OCI-LY1 (cell line): ENCODE results near the gene HES5.

Source experiments
- H2AFZ ChIP-seq: fragments of 200-600 bp; sonication (generic), shearing (Covaris generic); 2 replicates; pipeline ENCODE4 v1.6.0; 2014; ENCODE audit warnings: antibody characterized with exemption, mild to moderate bottlenecking, low read length
- H3F3A ChIP-seq: fragments of 200-600 bp; sonication (generic), shearing (Covaris generic); 2 replicates; pipeline ENCODE4 v1.6.0; 2014; ENCODE audit warnings: mild to moderate bottlenecking, antibody characterized with exemption, low read length, moderate library complexity; ENCODE audit not compliant: insufficient read depth
- H3K27ac ChIP-seq: fragments of 200-600 bp; sonication (generic); 2 replicates; pipeline ENCODE4 v1.5.1; 2014; ENCODE audit warnings: low read length, mixed run types, mild to moderate bottlenecking, low read depth; ENCODE audit not compliant: poor library complexity, severe bottlenecking
- H3K27me3 ChIP-seq: fragments of 200-600 bp; sonication (generic); 2 replicates; pipeline ENCODE4 v1.6.0; 2014; ENCODE audit warnings: antibody characterized with exemption, mild to moderate bottlenecking, low read length, moderate library complexity; ENCODE audit not compliant: insufficient read depth
- H3K36me3 ChIP-seq: fragments of 200-600 bp; sonication (generic); 2 replicates; pipeline ENCODE4 v1.6.1; 2014; ENCODE audit warnings: mild to moderate bottlenecking, antibody characterized with exemption, low read length, moderate library complexity, mixed read lengths; ENCODE audit not compliant: insufficient read depth
- H3K4me1 ChIP-seq: fragments of 200-600 bp; sonication (generic); 2 replicates; pipeline ENCODE4 v1.5.1; 2014; ENCODE audit warnings: mild to moderate bottlenecking, low read length, moderate library complexity; ENCODE audit not compliant: insufficient read depth, severe bottlenecking
- H3K4me2 ChIP-seq: fragments of 200-600 bp; sonication (generic), shearing (Covaris generic); 2 replicates; pipeline ENCODE4 v1.6.1; 2014; ENCODE audit warnings: low read length
- H3K4me3 ChIP-seq: fragments of 200-600 bp; sonication (generic); 2 replicates; pipeline ENCODE4 v1.5.1; 2014; ENCODE audit warnings: low read length, low read depth, mild to moderate bottlenecking, mixed read lengths; ENCODE audit not compliant: poor library complexity, severe bottlenecking
- H3K79me2 ChIP-seq: fragments of 200-600 bp; shearing (Covaris generic); 2 replicates; pipeline ENCODE4 v1.6.1; 2016; ENCODE audit warnings: mixed run types, low read length, mixed read lengths; ENCODE audit not compliant: insufficient read depth
- H3K9ac ChIP-seq: fragments of 200-600 bp; sonication (generic), shearing (Covaris generic); 2 replicates; pipeline ENCODE4 v1.6.1; 2014; ENCODE audit warnings: mild to moderate bottlenecking, low read length, mixed read lengths
- H3K9me2 ChIP-seq: fragments of 200-600 bp; sonication (generic), shearing (Covaris generic); 2 replicates; pipeline ENCODE4 v1.6.1; 2014; ENCODE audit warnings: low read depth, mild to moderate bottlenecking, low read length, mixed read lengths
- H3K9me3 ChIP-seq: fragments of 200-600 bp; shearing (Covaris generic); 2 replicates; pipeline ENCODE4 v1.6.1; 2014; ENCODE audit warnings: low read length, mixed read lengths
- H4K20me1 ChIP-seq: fragments of 200-600 bp; sonication (generic), shearing (Covaris generic); 2 replicates; pipeline ENCODE4 v1.6.0; 2016; ENCODE audit warnings: mild to moderate bottlenecking, low read length; ENCODE audit not compliant: insufficient read depth
- EZH2 ChIP-seq: fragments of 200-600 bp; sonication (generic), shearing (Covaris generic); IDR thresholded peaks from 2 replicates; pipeline ENCODE4 v1.8.0; 2017; ENCODE audit warnings: borderline replicate concordance, mixed run types, mild to moderate bottlenecking, antibody characterized with exemption, low read length, moderate library complexity, mixed read lengths
- TF ChIP-seq, protein P1 (sequence below): fragments of 200-600 bp; sonication (generic), shearing (Covaris generic); IDR thresholded peaks from 2 replicates; pipeline ENCODE4 v1.5.1; 2017; ENCODE audit warnings: mild to moderate bottlenecking, antibody characterized with exemption, low read length, moderate library complexity, mixed read lengths

Gene HES5

DNA sequence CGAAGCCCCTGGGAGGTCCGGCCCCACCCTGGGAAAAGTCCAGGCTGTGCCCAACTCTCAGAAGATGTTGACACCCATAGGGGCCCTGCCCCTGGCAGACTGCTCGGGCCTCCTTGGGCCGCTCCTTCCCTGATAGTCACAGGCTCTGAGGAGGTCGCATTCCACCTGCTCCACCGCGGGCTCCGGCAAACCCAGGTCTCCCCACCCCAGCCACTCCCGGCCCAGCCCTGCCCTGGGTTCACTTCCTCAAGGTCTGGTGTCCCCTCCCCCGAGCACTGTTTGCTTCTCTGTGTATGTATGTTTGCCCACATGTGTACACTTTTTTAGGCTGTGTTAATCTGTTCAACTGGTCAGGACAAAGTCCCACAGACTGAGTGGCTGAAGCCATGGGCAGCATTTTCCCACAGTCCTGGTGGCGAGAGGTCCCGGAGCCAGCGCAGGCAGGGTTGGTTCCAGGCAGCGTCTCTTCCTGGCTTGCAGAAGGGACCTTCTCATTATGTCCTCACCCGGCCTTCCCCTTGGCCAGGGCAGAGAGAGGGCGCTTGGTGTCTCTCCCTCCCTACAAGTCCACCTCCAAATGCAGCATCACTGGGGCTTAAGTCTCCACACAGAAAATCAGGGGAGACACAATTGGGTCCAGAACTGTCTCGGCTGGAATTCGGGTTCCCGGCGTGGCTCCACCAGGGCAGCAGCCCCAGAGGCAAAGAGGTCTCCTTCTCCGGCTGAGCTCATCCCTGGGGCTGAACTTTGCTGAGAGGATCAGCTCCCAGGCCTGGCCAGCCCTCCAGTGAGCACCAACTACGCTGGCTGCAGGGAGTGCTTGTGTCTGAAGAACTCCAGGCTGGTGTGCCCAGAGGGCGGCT lies 46.0 kb upstream of the HES5 start:
- H3K9me2 ChIP-seq, result no peaks in the 10 kb centered on the region
- H3K27ac ChIP-seq, result no peak overlapping the region
- H2AFZ ChIP-seq, result no peak overlapping the region
- H3K9me3 ChIP-seq, result no peaks in the 10 kb centered on the region
- no peaks in the 10 kb centered on the region for H4K20me1 ChIP-seq
- no peaks in the 10 kb centered on the region for H3K36me3 ChIP-seq
- peaks cover 28% of the 10 kb centered on the region for H3K4me1 ChIP-seq
- TF ChIP-seq EZH2, result no peak
- TF ChIP-seq, protein P1, sequence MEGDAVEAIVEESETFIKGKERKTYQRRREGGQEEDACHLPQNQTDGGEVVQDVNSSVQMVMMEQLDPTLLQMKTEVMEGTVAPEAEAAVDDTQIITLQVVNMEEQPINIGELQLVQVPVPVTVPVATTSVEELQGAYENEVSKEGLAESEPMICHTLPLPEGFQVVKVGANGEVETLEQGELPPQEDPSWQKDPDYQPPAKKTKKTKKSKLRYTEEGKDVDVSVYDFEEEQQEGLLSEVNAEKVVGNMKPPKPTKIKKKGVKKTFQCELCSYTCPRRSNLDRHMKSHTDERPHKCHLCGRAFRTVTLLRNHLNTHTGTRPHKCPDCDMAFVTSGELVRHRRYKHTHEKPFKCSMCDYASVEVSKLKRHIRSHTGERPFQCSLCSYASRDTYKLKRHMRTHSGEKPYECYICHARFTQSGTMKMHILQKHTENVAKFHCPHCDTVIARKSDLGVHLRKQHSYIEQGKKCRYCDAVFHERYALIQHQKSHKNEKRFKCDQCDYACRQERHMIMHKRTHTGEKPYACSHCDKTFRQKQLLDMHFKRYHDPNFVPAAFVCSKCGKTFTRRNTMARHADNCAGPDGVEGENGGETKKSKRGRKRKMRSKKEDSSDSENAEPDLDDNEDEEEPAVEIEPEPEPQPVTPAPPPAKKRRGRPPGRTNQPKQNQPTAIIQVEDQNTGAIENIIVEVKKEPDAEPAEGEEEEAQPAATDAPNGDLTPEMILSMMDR, result no peak
- peaks cover 5% of the 10 kb centered on the region; the same call in 1 of the 2 replicates for H3K27me3 ChIP-seq
- peak overlapping the region; percentile 29; the same call in 1 of the 2 replicates for H3K4me2 ChIP-seq
- no peaks in the 10 kb centered on the region for H3F3A ChIP-seq
- no peak overlapping the region for H3K4me3 ChIP-seq
- H3K9ac ChIP-seq, result no peak overlapping the region; the same call in 1 of the 2 replicates
- no peaks in the 10 kb centered on the region for H3K79me2 ChIP-seq

GRCh38 chr1:2574350-2574749 lies 44.3 kb upstream of the HES5 start:
- Histone ChIP-seq H3K27ac (no peak overlapping the region), H3K4me1 (peaks cover 28% of the 10 kb centered on the region), H3K9ac (no peak overlapping the region), H3K9me3 (no peaks in the 10 kb centered on the region), H2AFZ (no peak overlapping the region), H3K27me3 (peaks cover 5% of the 10 kb centered on the region; the same call in 1 of the 2 replicates), H3F3A (no peaks in the 10 kb centered on the region), H3K4me2 (no peak overlapping the region), H3K4me3 (no peak overlapping the region), H4K20me1 (no peaks in the 10 kb centered on the region), H3K9me2 (no peaks in the 10 kb centered on the region), H3K36me3 (no peaks in the 10 kb centered on the region), H3K79me2 (no peaks in the 10 kb centered on the region)
- TF ChIP-seq EZH2, result no peak
- TF ChIP-seq, protein P1, result no peak

- no peaks in the 10 kb centered on the region for H3K9me2 ChIP-seq
- no peak overlapping the region for H3K9ac ChIP-seq
- H4K20me1 ChIP-seq, result no peaks in the 10 kb centered on the region
- TF ChIP-seq, protein P1, result no peak
- no peak for TF ChIP-seq EZH2
- H3K4me2 ChIP-seq, result no peak overlapping the region
- no peak overlapping the region for H2AFZ ChIP-seq
- no peak overlapping the region for H3K27ac ChIP-seq
- no peaks in the 10 kb centered on the region for H3F3A ChIP-seq
- no peak overlapping the region for H3K4me3 ChIP-seq
- H3K79me2 ChIP-seq, result no peaks in the 10 kb centered on the region
- no peaks in the 10 kb centered on the region for H3K36me3 ChIP-seq
- H3K4me1 ChIP-seq, result peaks cover 26% of the 10 kb centered on the region
- H3K9me3 ChIP-seq, result no peaks in the 10 kb centered on the region
- H3K27me3 ChIP-seq, result peaks cover 5% of the 10 kb centered on the region; the same call in 1 of the 2 replicates
These were observed 43.3 kb upstream of the HES5 start for GRCh38 chr1:2573250-2573920.
